GM06990 (cell line): ENCODE measurements around the gene CRK.
"Not testable (repeated sequence)": the region's sequence is repeated elsewhere in the genome, so short reads cannot be mapped to it uniquely, and the experiment has no call there.

Experiments used
- DNase-seq: peaks from one replicate; pipeline ENCODE4 v3.0.0-alpha.2; 2011; ENCODE audit not compliant: insufficient read length; ENCODE audit errors: extremely low read depth
- H3K27me3 ChIP-seq: replicated peaks from 2 replicates; pipeline ENCODE4 v1.6.0; 2011; ENCODE audit warnings: low read length; ENCODE audit not compliant: control insufficient read depth, insufficient read depth
- H3K36me3 ChIP-seq: 2 replicates; pipeline ENCODE4 v1.5.1; 2011; ENCODE audit warnings: low read length; ENCODE audit not compliant: control insufficient read depth, insufficient read depth
- H3K4me3 ChIP-seq: replicated peaks from 2 replicates; pipeline ENCODE4 v1.5.1; 2011; ENCODE audit warnings: low read depth, mild to moderate bottlenecking, control low read depth, low read length
- TF ChIP-seq, protein P1 (sequence below): IDR thresholded peaks from 2 replicates; pipeline ENCODE4 v1.5.1; 2011; ENCODE audit warnings: low read length, control low read depth, mild to moderate bottlenecking, inconsistent platforms; ENCODE audit not compliant: insufficient read depth, poor library complexity, severe bottlenecking

Gene CRK

DNA sequence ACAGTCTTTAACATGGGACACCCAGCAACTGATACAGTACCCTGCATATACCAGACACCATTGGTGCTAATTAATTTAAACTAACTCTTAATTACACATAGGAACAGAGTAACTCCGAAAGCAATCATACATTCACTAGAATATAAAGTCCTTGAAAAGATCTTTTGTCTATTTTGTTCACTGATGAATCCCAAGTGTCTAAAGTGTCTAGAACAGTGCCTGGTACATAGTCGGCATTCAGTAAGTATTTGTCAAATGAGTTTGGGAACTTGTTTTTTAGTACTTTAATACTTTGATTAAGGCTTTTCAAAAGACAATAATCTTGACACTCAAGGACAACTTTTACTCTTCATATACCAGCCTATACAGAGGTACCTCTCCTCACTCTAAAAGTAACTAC, 69.8 kb downstream of the CRK start:
- H3K36me3 ChIP-seq: peaks cover 1% of the 10 kb centered on the region; the same call in 1 of the 2 replicates
- no peak for DNase-seq
- TF ChIP-seq, protein P1, sequence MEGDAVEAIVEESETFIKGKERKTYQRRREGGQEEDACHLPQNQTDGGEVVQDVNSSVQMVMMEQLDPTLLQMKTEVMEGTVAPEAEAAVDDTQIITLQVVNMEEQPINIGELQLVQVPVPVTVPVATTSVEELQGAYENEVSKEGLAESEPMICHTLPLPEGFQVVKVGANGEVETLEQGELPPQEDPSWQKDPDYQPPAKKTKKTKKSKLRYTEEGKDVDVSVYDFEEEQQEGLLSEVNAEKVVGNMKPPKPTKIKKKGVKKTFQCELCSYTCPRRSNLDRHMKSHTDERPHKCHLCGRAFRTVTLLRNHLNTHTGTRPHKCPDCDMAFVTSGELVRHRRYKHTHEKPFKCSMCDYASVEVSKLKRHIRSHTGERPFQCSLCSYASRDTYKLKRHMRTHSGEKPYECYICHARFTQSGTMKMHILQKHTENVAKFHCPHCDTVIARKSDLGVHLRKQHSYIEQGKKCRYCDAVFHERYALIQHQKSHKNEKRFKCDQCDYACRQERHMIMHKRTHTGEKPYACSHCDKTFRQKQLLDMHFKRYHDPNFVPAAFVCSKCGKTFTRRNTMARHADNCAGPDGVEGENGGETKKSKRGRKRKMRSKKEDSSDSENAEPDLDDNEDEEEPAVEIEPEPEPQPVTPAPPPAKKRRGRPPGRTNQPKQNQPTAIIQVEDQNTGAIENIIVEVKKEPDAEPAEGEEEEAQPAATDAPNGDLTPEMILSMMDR: no peak

DNA sequence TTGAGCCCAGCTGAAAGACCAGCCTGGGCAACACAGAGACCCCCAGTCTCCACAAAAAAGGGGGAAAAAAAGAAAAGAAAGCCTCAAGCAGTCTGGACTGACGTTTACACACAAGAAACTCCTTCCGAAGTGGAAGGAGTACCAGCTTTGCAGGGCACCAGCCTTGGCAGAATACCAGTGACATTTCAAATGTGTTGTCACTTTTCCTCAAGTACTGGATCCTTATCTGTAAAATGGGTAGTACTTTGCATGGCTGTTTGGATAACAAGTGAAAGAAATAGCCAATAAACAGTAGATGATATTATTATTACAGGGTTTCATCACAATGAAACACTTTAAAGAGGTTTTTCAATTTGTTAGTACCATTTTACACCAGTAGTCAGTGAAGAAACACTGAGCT, 70.2 kb downstream of the CRK start:
- TF ChIP-seq, protein P1: no peak
- Histone ChIP-seq H3K36me3 (peaks cover 1% of the 10 kb centered on the region; the same call in 1 of the 2 replicates), H3K4me3 (no peak overlapping the region), H3K27me3 (no peaks in the 10 kb centered on the region)
- DNase-seq: no peak

More for the DNA sequence above, 69.8 kb downstream of the CRK start:
- Histone ChIP-seq H3K27me3 (no peaks in the 10 kb centered on the region), H3K4me3 (no peak overlapping the region)

GRCh38 chr17:1384905-1385435, 71.1 kb downstream of the CRK start:
- H3K4me3 ChIP-seq: no peak overlapping the region
- peaks cover 1% of the 10 kb centered on the region; the same call in 1 of the 2 replicates for H3K36me3 ChIP-seq
- DNase-seq: no peak
- no peaks in the 10 kb centered on the region for H3K27me3 ChIP-seq
- TF ChIP-seq, protein P1: no peak

DNA sequence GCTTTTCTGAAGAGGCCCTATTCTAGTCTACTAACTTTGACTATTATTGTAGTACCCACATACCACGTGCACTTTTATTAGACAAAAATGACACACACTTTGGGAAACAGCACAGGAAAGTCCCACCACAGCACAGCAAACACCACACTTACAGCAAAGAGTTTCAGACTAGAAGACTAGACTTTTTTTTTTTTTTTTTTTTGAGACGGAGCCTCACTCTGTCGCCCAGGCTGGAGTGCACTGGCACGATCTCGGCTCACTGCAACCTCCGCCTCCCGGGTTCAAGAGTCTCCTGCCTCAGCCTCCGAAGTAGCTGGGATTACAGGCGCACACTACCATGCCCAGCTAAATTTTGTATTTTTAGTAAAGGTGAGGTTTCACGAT, 76.1 kb downstream of the CRK start:
- TF ChIP-seq, protein P1: no peak
- H3K36me3 ChIP-seq: no peaks in the 10 kb centered on the region; the same call in 1 of the 2 replicates
- no peak for DNase-seq
- H3K4me3 ChIP-seq: no peak overlapping the region
- H3K27me3 ChIP-seq: no peaks in the 10 kb centered on the region

- DNase-seq: no peak
- TF ChIP-seq, protein P1: no peak
- Histone ChIP-seq H3K4me3 (no peak overlapping the region), H3K36me3 (no peaks in the 10 kb centered on the region; the same call in 1 of the 2 replicates), H3K27me3 (no peaks in the 10 kb centered on the region)
Measured at GRCh38 chr17:1379208-1379929, 76.7 kb downstream of the CRK start.

GRCh38 chr17:1378476-1378860, 77.6 kb downstream of the CRK start:
- not testable (repeated sequence) for H3K36me3 ChIP-seq, DNase-seq, H3K27me3 ChIP-seq, H3K4me3 ChIP-seq
